GM18517 (cell line): ENCODE data around the gene MAGED2.
"Not testable (repeated sequence)": the region's sequence is repeated elsewhere in the genome, so short reads cannot be mapped to it uniquely, and the experiment has no call there.

Source experiments
- ATAC-seq: cut with Tn5 transposase; IDR thresholded peaks from one replicate; pipeline ENCODE4 v1.9.1; 2021; ENCODE audit warnings: mild to moderate bottlenecking, moderate library complexity; ENCODE audit not compliant: unreplicated experiment

MAGED2 gene

DNA sequence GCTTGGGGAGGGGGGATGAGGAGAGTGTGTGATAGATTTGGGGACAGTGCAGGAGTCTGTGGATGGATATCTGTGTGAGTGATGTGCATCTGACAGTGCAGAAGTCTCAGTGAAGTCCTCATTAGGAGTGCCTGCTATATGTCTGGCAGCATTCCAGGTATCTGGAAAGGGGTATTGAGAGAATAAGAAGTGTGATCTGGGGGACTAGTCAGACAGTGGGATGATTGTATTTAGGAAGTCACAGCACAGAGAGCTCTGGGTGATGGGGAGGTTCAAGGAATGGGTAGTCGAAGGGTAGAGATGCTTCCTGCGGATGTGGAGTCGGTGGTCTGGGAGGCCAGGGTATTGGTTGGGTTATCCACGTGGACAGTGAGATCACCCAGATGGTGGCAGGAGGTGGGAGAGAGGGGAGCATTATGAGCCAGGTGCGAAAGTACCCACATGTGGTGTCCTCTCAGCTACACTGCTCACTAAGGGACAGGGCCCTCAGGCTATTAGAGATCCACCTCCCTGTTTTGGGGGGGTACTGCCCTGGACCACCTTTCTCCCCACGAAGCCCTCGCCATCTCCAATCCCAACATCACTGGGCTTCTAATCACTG is 9.8 kb downstream of the MAGED2 start:
- no peak for ATAC-seq

DNA sequence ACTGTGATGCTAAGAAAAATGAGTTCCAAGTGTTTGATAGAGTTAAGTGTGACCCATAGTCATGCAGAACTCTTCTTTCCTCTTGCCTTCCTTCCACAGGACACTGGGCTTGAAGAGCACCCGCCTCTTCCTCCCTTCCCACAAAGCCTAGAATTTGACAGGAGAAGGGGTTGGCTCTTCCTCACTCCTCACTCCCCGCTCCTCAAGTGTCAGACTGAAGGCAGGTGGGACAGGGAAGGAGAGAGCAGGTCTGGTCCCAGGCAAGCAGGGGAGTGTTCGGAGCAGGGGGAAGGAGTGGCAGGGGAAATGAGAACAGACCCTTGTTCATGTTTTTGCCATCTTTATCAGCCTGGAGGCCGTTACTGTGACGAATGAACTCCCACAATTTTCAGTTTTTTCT is 10.7 kb downstream of the MAGED2 start:
- ATAC-seq: no peak

DNA sequence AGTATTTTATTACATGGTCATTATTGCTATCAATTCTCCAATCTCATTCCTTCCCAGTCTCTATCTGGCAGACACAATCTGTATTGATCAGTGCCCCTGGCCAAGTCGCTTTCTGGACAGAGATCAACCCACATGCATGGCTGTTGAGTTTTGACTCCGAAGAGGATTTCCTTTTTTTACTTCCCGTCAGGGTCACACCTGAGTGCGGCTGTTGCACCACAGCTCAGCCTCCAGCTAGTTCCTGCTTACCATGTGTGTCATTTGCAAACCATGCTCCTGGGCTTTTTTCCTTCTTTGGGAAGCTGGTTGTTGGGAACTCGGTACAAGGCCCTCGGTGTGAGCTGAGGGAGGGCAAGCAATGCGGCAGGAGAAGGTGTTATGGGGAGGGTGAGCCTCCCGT is 11.7 kb downstream of the MAGED2 start:
- no peak for ATAC-seq

DNA sequence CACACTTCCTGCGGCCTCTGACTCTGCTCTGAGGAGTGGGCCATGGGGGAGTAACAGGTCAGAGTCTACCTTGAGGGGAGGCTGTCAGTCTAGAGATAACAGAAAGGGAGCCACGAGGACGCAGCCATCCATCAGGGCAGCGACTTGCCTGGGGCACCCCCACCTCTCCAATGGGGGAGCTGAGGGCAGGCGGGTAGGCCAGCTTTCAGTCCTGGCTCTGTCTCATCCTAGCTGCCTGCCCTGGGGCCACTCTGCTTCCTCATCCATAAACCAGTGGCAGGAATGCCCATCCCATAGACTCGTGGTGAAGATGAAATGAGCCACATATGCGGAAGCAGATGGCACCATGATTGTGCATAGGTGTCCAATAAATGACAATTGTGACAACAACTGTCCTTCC is 13.2 kb downstream of the MAGED2 start:
- ATAC-seq: no peak

DNA sequence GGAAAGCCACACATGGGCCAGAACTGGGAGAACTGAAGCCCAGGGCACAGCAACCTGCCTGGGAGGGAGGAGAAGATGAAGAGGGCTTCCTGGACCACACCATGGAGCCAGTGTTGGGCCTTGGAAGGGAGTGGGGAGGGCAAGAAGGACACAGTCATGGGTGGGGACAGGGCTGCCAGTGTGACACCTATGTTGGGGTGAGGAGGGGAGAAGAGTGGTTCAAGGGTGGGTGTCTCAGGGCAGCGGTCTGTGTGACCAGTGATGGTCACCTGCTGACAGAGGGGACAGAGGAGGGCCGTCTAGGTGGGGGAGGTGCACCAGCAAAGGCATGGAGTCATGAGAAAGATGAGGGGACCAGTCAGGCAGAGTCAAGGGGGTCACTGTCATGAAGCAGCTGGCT is 13.8 kb downstream of the MAGED2 start:
- ATAC-seq: no peak

DNA sequence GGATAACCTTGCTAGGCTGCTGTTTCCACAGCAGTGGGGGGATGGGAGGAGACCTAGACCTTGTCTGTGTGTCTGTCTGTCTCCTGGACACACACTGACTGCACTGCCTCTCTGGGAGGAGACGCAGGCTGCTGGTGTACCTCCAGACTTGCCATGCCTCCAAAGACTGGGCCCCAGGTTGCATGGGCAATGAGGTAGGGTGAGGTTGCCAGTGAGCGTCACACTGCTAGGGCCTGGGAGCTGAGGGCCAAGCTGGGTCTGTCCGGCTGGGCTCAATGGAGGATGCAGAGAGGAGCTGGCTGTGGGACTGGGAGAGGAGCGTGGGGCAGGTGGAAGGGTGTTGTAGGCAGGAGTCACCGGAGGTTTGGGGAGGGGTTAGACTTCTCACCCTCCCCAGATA is 16.6 kb downstream of the MAGED2 start:
- ATAC-seq: no peak

DNA sequence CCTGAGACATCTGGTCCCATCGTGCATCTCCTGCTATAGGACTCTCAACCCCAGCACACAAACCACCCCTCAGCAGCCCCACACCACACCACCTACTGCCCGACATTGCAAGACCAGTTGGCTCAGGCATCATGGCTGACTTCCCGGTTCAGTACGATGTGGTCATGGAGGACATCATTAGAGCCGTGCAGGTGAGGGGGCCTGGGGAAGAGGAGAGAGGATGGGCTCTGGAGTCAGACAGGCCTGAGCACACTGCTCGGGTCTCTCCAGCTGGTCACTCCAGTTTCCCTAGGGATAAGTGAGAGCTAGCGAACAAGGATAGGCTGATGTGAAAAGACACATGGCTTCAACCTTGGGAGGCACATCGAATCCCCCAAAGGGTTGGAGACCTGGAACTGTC is 17.2 kb downstream of the MAGED2 start:
- no peak for ATAC-seq

DNA sequence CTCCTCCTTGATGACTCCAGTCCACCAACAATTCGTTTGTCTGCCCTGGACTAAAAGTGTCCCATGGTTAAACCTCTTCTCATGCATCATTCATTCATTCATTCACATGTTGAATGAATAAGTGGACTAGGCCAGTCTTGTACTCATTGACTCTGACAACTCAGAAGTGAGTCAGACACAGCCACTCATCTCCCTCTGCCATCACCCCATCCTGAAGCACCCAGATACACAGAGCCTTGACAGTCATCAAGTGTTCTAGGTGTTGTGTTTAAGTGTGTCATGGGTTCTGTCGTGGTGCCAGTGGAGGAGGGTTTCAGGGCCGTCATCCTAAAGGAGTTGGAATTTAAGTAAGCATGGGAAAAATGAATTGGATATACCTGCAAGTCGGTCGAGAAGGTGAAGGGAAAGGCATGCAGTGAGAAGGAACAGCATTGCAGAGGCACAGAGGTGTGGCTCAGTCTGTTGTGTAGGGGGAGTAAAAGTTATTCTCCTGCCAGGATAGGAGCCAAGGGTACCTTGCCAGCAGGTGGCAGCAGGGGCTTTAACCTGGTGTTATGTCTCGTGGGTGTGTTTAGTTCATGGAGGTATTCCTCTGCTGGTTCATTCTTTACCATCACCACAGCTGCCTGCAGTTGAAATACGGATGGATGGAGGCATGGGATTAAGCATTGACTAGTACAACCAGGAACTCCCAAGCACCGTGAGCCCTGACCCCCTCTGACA is 18.3 kb downstream of the MAGED2 start:
- ATAC-seq: no peak

DNA sequence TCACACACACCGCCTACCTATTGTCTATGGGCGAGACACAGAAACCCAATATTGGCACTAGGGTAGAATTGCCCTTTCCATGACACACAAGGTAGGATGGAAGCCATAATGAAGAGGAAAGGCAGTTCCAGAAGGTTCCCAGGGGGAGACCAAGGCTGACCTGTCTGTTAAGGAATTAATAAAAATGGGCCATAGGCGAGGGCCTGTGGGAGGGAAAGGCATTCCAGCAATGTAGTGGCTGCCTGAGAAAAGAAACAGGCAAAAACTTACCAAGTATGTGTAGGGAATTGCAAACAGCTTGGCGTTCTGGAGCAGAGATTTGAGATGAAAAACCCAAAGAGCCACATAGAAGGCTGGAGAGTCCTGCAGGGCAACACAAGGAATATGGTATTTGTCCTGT is 19.1 kb downstream of the MAGED2 start:
- ATAC-seq: no peak

DNA sequence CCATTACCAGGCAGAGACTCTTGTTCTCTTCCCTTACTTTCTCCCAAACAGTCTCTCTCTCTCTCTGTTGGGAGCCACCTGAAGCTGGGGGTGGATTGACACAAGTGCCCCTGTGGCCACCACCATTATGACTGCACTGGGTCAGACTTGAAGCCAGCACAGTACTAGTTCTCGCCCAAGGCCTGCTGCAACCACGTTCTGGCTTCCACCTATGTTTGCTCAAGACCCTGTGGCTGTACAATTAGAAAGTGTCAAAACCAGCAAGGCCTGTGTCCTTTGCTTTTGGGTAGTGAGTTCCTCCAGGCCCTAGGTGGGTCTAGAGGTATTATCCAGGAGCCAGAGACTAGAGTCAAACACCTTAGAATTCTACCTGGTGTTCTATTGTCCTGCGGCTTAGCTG is 31.0 kb downstream of the MAGED2 start:
- no peak for ATAC-seq

DNA sequence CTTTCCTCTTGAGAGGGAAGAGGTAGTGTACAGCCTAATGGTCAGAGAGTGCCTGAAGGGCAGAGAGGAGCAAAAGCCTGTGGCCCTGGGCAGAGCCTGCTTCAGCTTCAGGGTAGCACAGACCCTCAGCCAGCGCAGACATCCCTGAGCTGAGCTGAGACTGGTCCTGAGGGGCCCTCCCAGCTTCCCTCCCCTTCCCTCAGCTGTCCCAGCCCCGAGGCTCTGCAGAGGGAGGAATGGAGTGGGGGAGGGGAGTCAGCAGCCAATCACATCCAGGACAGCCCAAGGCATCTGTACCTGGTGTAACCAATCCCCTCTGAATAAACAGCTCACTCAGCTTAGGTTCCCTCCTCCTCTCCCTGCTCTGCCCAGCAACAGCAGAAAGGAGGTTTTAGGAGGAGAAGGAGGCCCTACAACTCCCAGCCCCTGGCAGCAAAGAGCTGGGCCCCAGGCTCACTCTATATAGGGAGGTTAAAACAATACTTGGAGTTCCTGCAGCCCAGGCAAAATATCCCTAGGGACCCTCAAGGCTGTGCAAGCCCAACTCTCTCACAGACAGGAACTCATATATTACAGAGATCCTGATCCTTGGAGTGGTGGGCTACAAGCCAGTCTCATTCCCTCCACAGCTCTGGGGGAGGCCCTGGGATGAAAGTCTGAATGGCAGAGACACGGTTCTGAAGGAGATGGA is 33.8 kb downstream of the MAGED2 start:
- not testable (repeated sequence) for ATAC-seq

DNA sequence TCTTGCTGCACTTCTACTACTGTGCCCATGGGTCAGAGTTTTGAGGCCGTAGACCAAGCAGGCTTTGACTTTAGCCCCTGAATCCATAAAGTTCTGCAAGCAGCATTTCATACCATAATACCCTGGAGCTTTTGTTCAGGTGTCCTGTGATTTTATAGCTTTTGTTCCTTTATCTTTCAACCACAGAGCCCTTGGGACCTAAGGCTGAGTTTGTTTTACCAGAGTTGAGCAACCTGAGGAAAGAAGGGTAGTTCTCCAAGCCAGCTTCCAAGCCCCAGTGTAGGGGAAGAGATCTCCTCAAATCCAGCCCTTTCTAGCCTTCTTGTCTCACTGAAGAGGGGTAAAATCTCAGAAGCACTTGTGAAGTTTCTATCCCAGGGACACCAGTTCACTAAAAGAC is 35.1 kb downstream of the MAGED2 start:
- no peak for ATAC-seq

DNA sequence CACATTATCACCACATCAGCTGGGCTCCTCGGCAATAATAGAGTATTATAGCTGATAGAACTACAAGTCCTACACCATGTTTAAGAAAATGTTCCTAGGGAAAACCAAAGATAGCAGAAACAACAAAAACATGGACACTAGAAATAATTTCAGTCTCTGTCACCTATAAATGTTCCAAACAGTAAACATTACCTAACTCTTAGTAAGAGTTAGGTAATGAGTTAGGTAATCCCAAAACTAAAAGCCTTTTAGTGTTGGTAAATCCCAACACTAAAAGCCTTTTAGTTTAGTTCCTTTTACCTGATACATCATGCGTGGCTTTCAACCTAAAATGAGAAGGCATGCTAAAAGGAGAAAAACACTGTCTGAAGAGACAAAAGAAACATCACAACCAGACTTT is 35.5 kb downstream of the MAGED2 start:
- no peak for ATAC-seq

DNA sequence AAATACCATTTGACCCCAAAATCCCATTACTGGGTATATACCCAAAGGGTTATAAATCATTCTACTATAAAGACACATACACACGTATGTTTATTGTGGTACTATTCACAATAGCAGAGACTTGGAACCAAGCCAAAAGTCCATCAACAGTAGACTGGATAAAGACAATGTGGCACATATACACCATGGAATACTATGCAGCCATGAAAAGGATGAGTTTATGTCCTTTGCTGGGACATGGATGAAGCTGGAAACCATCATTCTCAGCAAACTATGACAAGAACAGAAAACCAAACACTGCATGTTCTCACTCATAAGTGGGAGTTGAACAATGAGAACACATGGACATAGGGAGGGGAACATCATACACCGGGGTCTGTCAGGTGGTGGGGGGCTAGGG is 40.2 kb downstream of the MAGED2 start:
- ATAC-seq: not testable (repeated sequence)

DNA sequence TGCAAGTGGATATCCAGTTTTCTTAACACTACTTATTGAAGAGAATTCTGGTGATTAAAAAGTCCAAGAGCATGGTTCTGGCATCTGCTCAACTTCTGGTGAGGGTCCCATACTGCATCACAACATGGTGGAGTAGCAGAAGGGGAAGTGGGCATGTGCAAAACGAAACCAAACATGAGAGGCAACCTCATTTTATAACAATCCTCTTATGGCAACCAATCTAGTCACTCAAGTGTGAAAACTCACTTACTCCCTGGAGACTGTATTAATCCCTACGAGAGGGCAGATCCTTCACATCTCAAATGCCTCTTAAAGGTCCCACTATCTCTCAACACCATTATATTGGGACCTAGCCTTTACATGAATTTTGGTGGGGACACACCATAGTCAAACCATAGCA is 57.7 kb downstream of the MAGED2 start:
- no peak for ATAC-seq
